HEK293T (cell line): Measurements from ENCODE around the gene ITPK1.

Source experiments
- ARNT ChIP-seq: fragments of 450-650 bp; IDR thresholded peaks from 2 replicates; pipeline ENCODE4 v1.6.1; 2017; ENCODE audit warnings: mild to moderate bottlenecking
- CTBP1 ChIP-seq: fragments of 450-650 bp; IDR thresholded peaks from 2 replicates; pipeline ENCODE4 v1.6.1; 2016; ENCODE audit warnings: borderline replicate concordance
- ELF4 ChIP-seq: fragments of 450-650 bp; IDR thresholded peaks from 2 replicates; pipeline ENCODE4 v1.6.1; 2017; ENCODE audit warnings: antibody characterized with exemption
- FOXM1 ChIP-seq: fragments of 450-650 bp; IDR thresholded peaks from 2 replicates; pipeline ENCODE4 v1.6.1; 2017; ENCODE audit warnings: mild to moderate bottlenecking, borderline replicate concordance
- HDGF ChIP-seq: fragments of 450-650 bp; IDR thresholded peaks from 2 replicates; pipeline ENCODE4 v1.6.1; 2017; ENCODE audit warnings: antibody characterized with exemption, borderline replicate concordance
- SUZ12 ChIP-seq: fragments of 450-650 bp; IDR thresholded peaks from 2 replicates; pipeline ENCODE4 v1.6.1; 2016; ENCODE audit warnings: mild to moderate bottlenecking
- ZNF384 ChIP-seq: fragments of 450-650 bp; IDR thresholded peaks from 2 replicates; pipeline ENCODE4 v1.6.1; 2016

DNA sequence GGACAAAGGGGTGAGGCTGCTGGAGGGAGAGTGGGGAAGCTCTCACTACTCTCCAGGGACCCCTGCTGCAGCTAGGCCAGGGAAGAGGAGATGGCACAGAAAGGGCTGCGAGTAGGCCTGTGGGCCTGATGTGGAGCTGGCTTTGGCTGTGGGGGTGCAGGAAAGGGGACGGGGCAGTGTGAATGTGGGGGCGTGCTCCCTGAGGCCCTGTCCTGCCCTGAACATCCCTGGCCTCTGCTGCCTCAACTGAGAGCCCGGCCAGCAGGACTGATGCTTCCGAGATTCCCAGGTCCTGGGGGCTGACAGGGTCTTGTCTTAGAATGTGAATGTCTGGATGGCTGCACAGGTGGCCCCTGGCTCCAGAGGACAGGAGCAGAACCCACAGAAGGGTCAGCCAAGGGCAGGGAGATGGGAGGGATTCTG, 128.6 kb downstream of the ITPK1 start:
- TF ChIP-seq ZNF384 (no peak), HDGF (no peak), ELF4 (no peak), ARNT (no peak), SUZ12 (no peak), FOXM1 (no peak), CTBP1 (no peak)
